GM18508 (cell line): Measurements from ENCODE around the gene CRYGA.
"Not testable (repeated sequence)": the region's sequence is repeated elsewhere in the genome, so short reads cannot be mapped to it uniquely, and the experiment has no call there.

ENCODE experiments used
- ATAC-seq: cut with Tn5 transposase; IDR thresholded peaks from one replicate; pipeline ENCODE4 v1.9.1; 2021; ENCODE audit warnings: moderate number of reproducible peaks; ENCODE audit not compliant: insufficient read depth, unreplicated experiment

CRYGA gene

DNA sequence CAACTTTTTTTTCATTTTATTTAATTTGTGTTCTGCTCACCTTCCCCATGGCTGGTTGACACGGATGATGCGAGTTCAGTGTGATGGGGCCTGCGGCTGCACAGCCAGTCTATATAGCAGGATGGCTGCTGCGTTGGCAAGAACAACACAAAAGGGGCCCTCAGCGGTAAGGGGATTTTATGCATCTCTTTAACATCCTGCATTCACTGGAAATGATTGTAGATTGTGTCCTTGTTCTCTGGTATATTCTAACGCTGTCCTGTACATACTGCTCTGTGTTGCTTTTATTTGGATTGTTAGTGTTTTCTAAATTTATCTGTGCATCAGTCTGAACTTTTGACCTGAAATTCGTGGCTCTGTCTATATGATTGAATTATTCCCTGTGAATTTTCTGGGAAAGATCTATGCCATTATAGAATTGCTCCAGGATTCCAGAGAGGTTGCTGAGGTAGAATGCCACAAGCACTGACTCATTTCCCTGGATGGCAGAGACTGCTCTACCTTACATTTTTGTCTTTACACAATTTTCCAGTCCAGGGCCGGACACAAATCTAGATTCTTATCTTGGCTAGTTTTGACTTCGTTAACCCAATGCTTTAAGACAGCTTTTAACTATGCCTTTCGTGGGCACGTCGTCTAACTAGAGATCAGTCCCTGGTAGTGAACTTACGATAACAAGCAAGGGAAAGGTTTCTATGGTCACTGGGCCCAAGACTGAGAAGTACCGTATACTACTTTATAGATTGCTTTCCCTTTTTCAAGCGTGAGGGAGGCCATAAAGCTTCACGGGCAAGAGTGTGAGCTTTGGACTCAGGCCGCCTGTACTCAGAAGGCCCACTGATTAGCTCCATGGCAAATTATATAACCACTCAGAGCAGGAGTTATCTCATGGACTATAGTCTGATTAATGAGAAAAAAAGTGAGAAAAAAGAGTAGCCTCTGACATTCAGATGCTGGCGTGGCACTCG is 33.4 kb downstream of the CRYGA start, which contains the start of gene CRYGC:
CRYGC (minus strand) TSS at position 85 of the 968 bp plus-strand sequence; CDS start at position 49, 36 bp downstream.
- ATAC-seq: no peak

DNA sequence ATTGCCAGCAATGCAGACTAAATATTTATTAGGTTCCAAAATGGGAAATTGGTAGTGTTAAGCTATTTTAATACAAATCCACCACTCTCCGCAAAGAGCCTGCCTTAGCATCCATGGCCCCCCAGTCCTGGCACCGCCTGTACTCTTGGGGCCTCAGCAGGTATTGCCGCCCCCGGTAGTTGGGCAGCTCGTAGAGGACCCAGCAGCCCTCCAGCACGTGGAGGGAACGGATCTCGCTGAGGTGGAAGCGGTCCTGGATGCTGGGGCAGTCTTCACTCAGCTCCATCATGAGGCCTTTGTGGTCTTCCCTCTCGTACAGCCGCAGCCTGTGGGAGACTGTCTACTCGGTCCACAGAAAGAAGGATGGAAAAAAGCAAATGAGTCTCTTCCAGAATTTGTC is 35.3 kb downstream of the CRYGA start:
- ATAC-seq: no peak

- ATAC-seq: no peak
Observed at GRCh38 chr2:208127090-208127489, 36.3 kb downstream of the CRYGA start.

- ATAC-seq: no peak
Observed at GRCh38 chr2:208125251-208125650, 38.1 kb downstream of the CRYGA start.

DNA sequence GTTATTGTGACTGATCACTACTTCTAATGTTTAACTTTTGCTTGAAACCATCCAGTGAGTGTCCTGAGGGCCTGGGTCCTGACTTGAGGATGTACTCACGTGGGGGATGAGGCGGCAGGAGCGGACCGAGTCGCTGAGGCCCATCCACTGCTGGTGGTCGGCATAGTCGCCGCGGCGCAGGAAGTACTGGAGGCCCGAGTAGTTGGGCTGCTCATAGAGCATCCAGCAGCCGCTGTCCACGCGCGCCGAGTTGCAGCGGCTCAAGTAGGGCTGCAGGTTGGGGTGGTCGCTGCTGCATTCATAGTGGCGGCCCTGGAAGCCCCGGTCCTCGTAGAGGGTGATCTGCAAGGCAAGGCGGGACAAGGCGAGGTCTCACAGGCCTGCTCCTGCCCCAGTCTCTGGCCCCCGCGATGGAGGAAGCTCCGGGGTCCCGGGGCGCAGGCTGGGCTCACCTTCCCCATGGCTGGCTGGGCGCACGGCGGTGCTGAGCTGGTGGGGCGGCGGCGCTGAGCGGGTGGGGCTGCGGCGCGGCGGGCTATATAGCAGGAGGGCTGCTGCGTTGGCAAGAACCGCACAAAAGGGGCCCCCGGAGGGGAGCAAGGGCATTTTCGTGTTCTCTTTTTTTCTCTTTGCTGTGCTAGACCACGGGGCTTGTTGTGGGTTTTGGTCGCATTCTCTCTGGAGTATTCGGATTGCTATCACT is 39.2 kb downstream of the CRYGA start, which contains the start of gene CRYGD:
CRYGD (minus strand) TSS at position 512 of the 703 bp plus-strand sequence; CDS start at position 461, 51 bp downstream.
- ATAC-seq: not testable (repeated sequence)

DNA sequence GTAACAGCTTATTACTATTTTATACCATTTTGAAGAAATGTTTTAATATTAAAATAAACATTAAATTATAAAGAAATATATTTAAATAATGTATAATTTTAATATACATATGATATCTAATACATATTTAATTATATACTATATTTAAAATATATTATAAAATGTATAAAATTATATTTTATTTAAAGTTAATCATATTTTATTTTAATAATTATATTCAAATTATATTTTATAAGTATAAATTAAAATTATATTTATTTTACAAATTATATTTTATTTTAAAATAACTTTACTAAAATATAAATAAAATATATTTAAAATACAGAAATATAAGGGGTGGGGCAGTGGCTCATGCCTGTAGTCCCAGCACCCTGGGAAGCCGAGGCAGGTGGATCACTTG is 41.1 kb downstream of the CRYGA start:
- no peak for ATAC-seq

DNA sequence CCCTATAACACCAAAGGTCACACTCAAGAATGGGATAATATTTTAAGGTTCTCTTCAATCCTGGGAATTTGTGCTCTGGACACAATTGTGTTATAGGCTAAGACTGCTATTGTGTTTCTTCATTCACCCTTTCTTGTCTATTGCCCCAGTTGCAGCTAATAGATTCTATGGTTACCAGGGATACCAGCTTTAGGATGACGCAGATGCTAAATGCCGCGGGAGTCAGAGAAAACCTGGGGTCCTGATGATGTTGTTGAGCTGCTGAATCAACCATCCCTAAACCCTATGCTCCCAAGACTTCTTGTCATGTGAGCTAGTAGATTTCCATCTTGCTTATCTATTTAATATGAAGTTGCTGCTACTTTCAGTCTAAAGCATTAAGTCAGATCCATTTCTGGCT is 44.5 kb downstream of the CRYGA start:
- no peak for ATAC-seq

DNA sequence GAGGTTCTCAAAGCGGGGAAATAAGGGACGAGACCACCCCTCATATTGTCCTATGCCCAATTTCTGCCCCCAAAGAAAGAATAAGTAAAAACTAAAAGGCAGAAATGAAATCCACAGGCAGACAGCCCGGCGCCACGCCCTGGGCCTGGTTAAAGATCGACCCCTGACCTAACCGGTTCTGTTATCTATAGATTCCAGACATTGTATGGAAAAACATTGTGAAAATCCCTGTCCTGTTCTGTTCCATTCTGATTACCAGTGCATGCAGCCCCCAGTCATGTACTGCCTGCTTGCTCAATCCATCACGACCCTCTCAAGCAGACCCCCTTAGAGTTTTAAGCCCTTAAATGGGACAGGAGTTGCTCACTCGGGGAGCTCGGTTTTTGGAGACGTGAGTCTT is 46.0 kb downstream of the CRYGA start:
- ATAC-seq: not testable (repeated sequence)

GRCh38 chr2:208112969-208113368 is 50.4 kb downstream of the CRYGA start:
- ATAC-seq: no peak

GRCh38 chr2:208112273-208112745 is 51.1 kb downstream of the CRYGA start:
- not testable (repeated sequence) for ATAC-seq
